H9 (cell line): ENCODE data around the gene ABCA4. TPM values are rescaled to one million over a fixed set of nuclear protein-coding genes. Genes with fewer than 3 reads are reported as not detected.

ENCODE experiments used
- DNase-seq: peaks from one replicate; pipeline ENCODE4 v3.0.0-alpha.2; 2017
- H2AFZ ChIP-seq: one replicate; pipeline ENCODE4 v1.6.1; 2013; ENCODE audit warnings: mild to moderate bottlenecking, low read length, control low read depth, moderate library complexity
- H2AK5ac ChIP-seq: 2 replicates; pipeline ENCODE4 v1.6.1; 2013; ENCODE audit warnings: low read length, control low read depth, mixed read lengths; ENCODE audit not compliant: insufficient read length
- H2BK120ac ChIP-seq: one replicate; pipeline ENCODE4 v1.6.1; 2013; ENCODE audit warnings: low read depth, mild to moderate bottlenecking, low read length, control low read depth, inconsistent platforms; ENCODE audit not compliant: poor library complexity, severe bottlenecking
- H2BK12ac ChIP-seq: 2 replicates; pipeline ENCODE4 v1.6.1; 2013; ENCODE audit warnings: low read length, control low read depth, mixed read lengths, low read depth; ENCODE audit not compliant: insufficient read length
- H2BK15ac ChIP-seq: 2 replicates; pipeline ENCODE4 v1.6.1; 2013; ENCODE audit warnings: low read depth, low read length, control low read depth
- H2BK20ac ChIP-seq: one replicate; pipeline ENCODE4 v1.6.1; 2013; ENCODE audit warnings: low read depth, mild to moderate bottlenecking, low read length, control low read depth, inconsistent platforms; ENCODE audit not compliant: poor library complexity, severe bottlenecking
- H2BK5ac ChIP-seq: 2 replicates; pipeline ENCODE4 v1.6.1; 2013; ENCODE audit warnings: low read length, control low read depth, mixed read lengths; ENCODE audit not compliant: insufficient read length
- H3K14ac ChIP-seq: 2 replicates; pipeline ENCODE4 v1.6.1; 2013; ENCODE audit warnings: low read length, control low read depth; ENCODE audit not compliant: insufficient read depth
- H3K18ac ChIP-seq: 2 replicates; pipeline ENCODE4 v1.6.1; 2013; ENCODE audit warnings: low read depth, mild to moderate bottlenecking, mixed read lengths, low read length, control low read depth; ENCODE audit not compliant: insufficient read length
- H3K23ac ChIP-seq: 2 replicates; pipeline ENCODE4 v1.6.1; 2013; ENCODE audit warnings: low read length, control low read depth, mixed read lengths, low read depth; ENCODE audit not compliant: insufficient read length
- H3K23me2 ChIP-seq: 2 replicates; pipeline ENCODE4 v1.6.1; 2013; ENCODE audit warnings: low read depth, mild to moderate bottlenecking, mixed read lengths, low read length, control low read depth; ENCODE audit not compliant: insufficient read length, poor library complexity, severe bottlenecking
- H3K27ac ChIP-seq: 2 replicates; pipeline ENCODE4 v1.5.1; 2013; ENCODE audit warnings: low read length, control low read depth, mixed read lengths, low read depth; ENCODE audit not compliant: insufficient read length
- H3K27me3 ChIP-seq: 2 replicates; pipeline ENCODE4 v1.6.1; 2013; ENCODE audit warnings: low read length, control low read depth, inconsistent platforms; ENCODE audit not compliant: insufficient read depth
- H3K4ac ChIP-seq: 2 replicates; pipeline ENCODE4 v1.6.1; 2013; ENCODE audit warnings: low read depth, mild to moderate bottlenecking, control low read depth, inconsistent platforms, low read length, moderate library complexity
- H3K4me1 ChIP-seq: 2 replicates; pipeline ENCODE4 v1.6.1; 2013; ENCODE audit warnings: low read length, control low read depth, inconsistent platforms; ENCODE audit not compliant: insufficient read depth
- H3K4me2 ChIP-seq: 2 replicates; pipeline ENCODE4 v1.6.1; 2013; ENCODE audit warnings: low read length, control low read depth, mixed read lengths; ENCODE audit not compliant: insufficient read length, insufficient read depth
- H3K56ac ChIP-seq: 2 replicates; pipeline ENCODE4 v1.6.1; 2013; ENCODE audit warnings: low read depth, mild to moderate bottlenecking, mixed read lengths, low read length, control low read depth; ENCODE audit not compliant: insufficient read length
- H3K79me1 ChIP-seq: 2 replicates; pipeline ENCODE4 v1.6.1; 2013; ENCODE audit warnings: low read depth, mild to moderate bottlenecking, moderate library complexity, low read length, control low read depth, inconsistent platforms; ENCODE audit not compliant: insufficient read depth, poor library complexity, severe bottlenecking
- H3K79me2 ChIP-seq: 2 replicates; pipeline ENCODE4 v1.6.1; 2013; ENCODE audit warnings: low read length, control low read depth, inconsistent platforms; ENCODE audit not compliant: insufficient read depth
- H3K9ac ChIP-seq: 2 replicates; pipeline ENCODE4 v1.6.1; 2013; ENCODE audit warnings: low read length, control low read depth, mixed read lengths; ENCODE audit not compliant: insufficient read length; ENCODE audit errors: extremely low read depth
- H3K9me3 ChIP-seq: one replicate; pipeline ENCODE4 v1.6.1; 2013; ENCODE audit warnings: low read depth, low read length, inconsistent platforms; ENCODE audit not compliant: control insufficient read depth
- H3T11ph ChIP-seq: one replicate; pipeline ENCODE4 v1.6.1; 2013; ENCODE audit warnings: mild to moderate bottlenecking, low read length, control low read depth, inconsistent platforms
- H4K20me1 ChIP-seq: one replicate; pipeline ENCODE4 v1.6.1; 2013; ENCODE audit not compliant: control insufficient read depth, insufficient read length, insufficient read depth
- H4K5ac ChIP-seq: 2 replicates; pipeline ENCODE4 v1.6.1; 2013; ENCODE audit warnings: low read depth, mild to moderate bottlenecking, mixed read lengths, low read length, control low read depth; ENCODE audit not compliant: insufficient read length
- H4K8ac ChIP-seq: replicated peaks from 2 replicates; pipeline ENCODE4 v1.6.1; 2013; ENCODE audit warnings: low read length, control low read depth, mixed read lengths, low read depth; ENCODE audit not compliant: insufficient read length
- H4K91ac ChIP-seq: 2 replicates; pipeline ENCODE4 v1.6.1; 2013; ENCODE audit warnings: low read depth, mild to moderate bottlenecking, moderate library complexity, mixed read lengths, low read length, control low read depth; ENCODE audit not compliant: insufficient read length
- H3K27ac Mint-ChIP-seq, 3 experiments: 2 replicates in 2 of 3; 3 replicates in 1 of 3; pipeline ENCODE4 v1.8.0; 2020 to 2021; ENCODE audit warnings: mixed read lengths in 3 of 3, mild to moderate bottlenecking in 1 of 3, moderate library complexity in 1 of 3
- H3K27me3 Mint-ChIP-seq: 2 replicates; pipeline ENCODE4 v1.8.0; 2021; ENCODE audit warnings: low read depth, mild to moderate bottlenecking, moderate library complexity, mixed read lengths
- H3K36me3 Mint-ChIP-seq, 3 experiments: 2 replicates in 2 of 3; 3 replicates in 1 of 3; pipeline ENCODE4 v1.8.0; 2020 to 2021; ENCODE audit warnings: low read depth in 3 of 3, mixed read lengths in 3 of 3; ENCODE audit not compliant: insufficient read depth in 1 of 3
- H3K4me1 Mint-ChIP-seq, 2 experiments: 2 replicates each; pipeline ENCODE4 v1.8.0; 2020; ENCODE audit warnings: mixed read lengths in 2 of 2
- H3K4me3 Mint-ChIP-seq, 2 experiments: 2 replicates in 1 of 2; 3 replicates in 1 of 2; pipeline ENCODE4 v1.8.0; 2020 to 2021; ENCODE audit warnings: mild to moderate bottlenecking in 2 of 2, mixed read lengths in 2 of 2, moderate library complexity in 1 of 2
- H3K9me3 Mint-ChIP-seq, 2 experiments: 2 replicates in 1 of 2; 3 replicates in 1 of 2; pipeline ENCODE4 v1.8.0; 2020; ENCODE audit warnings: mild to moderate bottlenecking in 2 of 2, mixed read lengths in 2 of 2, moderate library complexity in 1 of 2
- CTCF ChIP-seq: fragments of 200-600 bp; sonication (generic); conservative IDR thresholded peaks from 3 replicates; pipeline ENCODE4 v1.8.0; 2021; ENCODE audit warnings: antibody characterized with exemption, mild to moderate bottlenecking
- WGBS: extraction: QIAGEN DNeasy Blood & Tissue Kit; methylation state at CpG from one replicate; pipeline ENCODE4 v1.1.7; 2013; ENCODE audit warnings: missing lambda C conversion rate, low lambda C conversion rate, mixed read lengths; ENCODE audit not compliant: insufficient read length; ENCODE audit errors: extremely low coverage; 5-methylcytosine and 5-hydroxymethylcytosine counted together
- total RNA-seq: library from RNA; stranded (reverse); gene quantifications from 2 replicates; pipeline ENCODE4 v1.2.1, GENCODE V29; 2021

ABCA4 gene
- total RNA-seq, 1 experiment from 2014 or later, result not detected

GRCh38 chr1:94039514-94039870 is 81.5 kb downstream of the ABCA4 start:
- H3K4me1 Mint-ChIP-seq, result peaks cover 5 to 10% of the 10 kb centered on the region in 2 experiments
- no peak overlapping the region for H3K27ac ChIP-seq
- H4K8ac ChIP-seq, result no peak overlapping the region
- no peak overlapping the region for H3K4me3 Mint-ChIP-seq
- H3K4ac ChIP-seq, result no peak overlapping the region
- no CpG with 5 or more reads among the region's 4 CpGs for WGBS
- no peaks in the 10 kb centered on the region for H3K36me3 Mint-ChIP-seq
- no peak overlapping the region for H3K56ac ChIP-seq
- H3K23ac ChIP-seq, result no peak overlapping the region
- no peak overlapping the region for H3K4me2 ChIP-seq
- H3K18ac ChIP-seq, result no peak overlapping the region
- H3K4me1 ChIP-seq, result no peaks in the 10 kb centered on the region; the same call in 1 of the 2 replicates
- no peaks in the 10 kb centered on the region for H3K9me3 ChIP-seq
- TF ChIP-seq CTCF, result peak; percentile 94
- H3K9ac ChIP-seq, result no peak overlapping the region
- no peak overlapping the region for H2BK15ac ChIP-seq
- H4K5ac ChIP-seq, result no peak overlapping the region
- peaks cover 14% of the 10 kb centered on the region for H3K27me3 Mint-ChIP-seq
- H2AK5ac ChIP-seq, result no peak overlapping the region
- H3K79me2 ChIP-seq, result no peaks in the 10 kb centered on the region
- H3T11ph ChIP-seq, result no peak overlapping the region
- no peak overlapping the region for H2BK120ac ChIP-seq
- DNase-seq, result peak; percentile 75
- H4K20me1 ChIP-seq, result peaks cover 2% of the 10 kb centered on the region
- no peak overlapping the region for H2AFZ ChIP-seq
- H3K9me3 Mint-ChIP-seq, result no peaks in the 10 kb centered on the region
- no peak overlapping the region for H3K27ac Mint-ChIP-seq
- H2BK5ac ChIP-seq, result no peak overlapping the region
- H3K14ac ChIP-seq, result no peak overlapping the region
- no peak overlapping the region for H4K91ac ChIP-seq
- no peak overlapping the region for H2BK12ac ChIP-seq
- H3K27me3 ChIP-seq, result no peaks in the 10 kb centered on the region; the same call in 1 of the 2 replicates
- no peak overlapping the region for H2BK20ac ChIP-seq
- H3K23me2 ChIP-seq, result no peaks in the 10 kb centered on the region
- no peaks in the 10 kb centered on the region for H3K79me1 ChIP-seq
